Hepatocyte (in vitro differentiated cells): ENCODE measurements around the gene STAB2. TPM values are rescaled to one million over a fixed set of nuclear protein-coding genes. Genes with fewer than 3 reads are reported as not detected.

Experiments used
- DNase-seq: peaks from one replicate; pipeline ENCODE4 v3.0.0-alpha.2; 2016; ENCODE audit warnings: low spot score
- H2AFZ ChIP-seq: fragments of 200-600 bp; sonication (generic); 2 replicates; pipeline ENCODE4 v1.6.0; 2016; ENCODE audit warnings: antibody characterized with exemption, mild to moderate bottlenecking
- H3K27ac ChIP-seq: fragments of 200-600 bp; sonication (generic); 2 replicates; pipeline ENCODE4 v1.5.1; 2016; ENCODE audit warnings: mild to moderate bottlenecking
- H3K27me3 ChIP-seq: fragments of 200-600 bp; sonication (generic); 2 replicates; pipeline ENCODE4 v1.6.1; 2016
- H3K36me3 ChIP-seq: fragments of 200-600 bp; sonication (generic); replicated peaks from 2 replicates; pipeline ENCODE4 v1.5.1; 2016; ENCODE audit warnings: low read depth; ENCODE audit not compliant: insufficient read depth
- H3K4me1 ChIP-seq: fragments of 200-600 bp; sonication (generic); 2 replicates; pipeline ENCODE4 v1.5.1; 2016; ENCODE audit warnings: mild to moderate bottlenecking, moderate library complexity; ENCODE audit not compliant: insufficient read depth
- H3K4me2 ChIP-seq: fragments of 200-600 bp; sonication (generic); 2 replicates; pipeline ENCODE4 v1.6.0; 2016
- H3K4me3 ChIP-seq: fragments of 200-600 bp; sonication (generic); 2 replicates; pipeline ENCODE4 v1.5.1; 2016; ENCODE audit warnings: mild to moderate bottlenecking
- H3K79me2 ChIP-seq: fragments of 200-600 bp; sonication (generic); 2 replicates; pipeline ENCODE4 v1.6.0; 2017; ENCODE audit warnings: mild to moderate bottlenecking
- H3K9me2 ChIP-seq: fragments of 200-600 bp; sonication (generic); replicated peaks from 2 replicates; pipeline ENCODE4 v1.6.0; 2017; ENCODE audit warnings: mild to moderate bottlenecking; ENCODE audit not compliant: insufficient read depth
- H3K9me3 ChIP-seq: fragments of 200-600 bp; sonication (generic); 2 replicates; pipeline ENCODE4 v1.5.1; 2016; ENCODE audit warnings: low read depth, mild to moderate bottlenecking
- H4K20me1 ChIP-seq: fragments of 200-600 bp; sonication (generic); 2 replicates; pipeline ENCODE4 v1.6.0; 2016; ENCODE audit warnings: mild to moderate bottlenecking; ENCODE audit not compliant: insufficient read depth, poor library complexity, severe bottlenecking
- EZH2 ChIP-seq: fragments of 200-600 bp; sonication (generic); IDR thresholded peaks from 2 replicates; pipeline ENCODE4 v1.6.1; 2016; ENCODE audit warnings: antibody characterized with exemption, mild to moderate bottlenecking, borderline replicate concordance
- EZH2phosphoT487 ChIP-seq: fragments of 200-600 bp; sonication (generic); IDR thresholded peaks from one replicate; pipeline ENCODE4 v1.6.1; 2018; ENCODE audit warnings: antibody characterized with exemption, mild to moderate bottlenecking, low read depth, moderate library complexity; ENCODE audit not compliant: unreplicated experiment, severe bottlenecking
- WGBS: methylation state at CpG from one replicate; pipeline ENCODE4 v1.1.6; 2016; ENCODE audit warnings: low lambda C conversion rate; ENCODE audit errors: missing lambda C conversion rate; 5-methylcytosine and 5-hydroxymethylcytosine counted together
- polyA plus RNA-seq: library from polyadenylated mRNA; unstranded; fragments of >200 nt; fragmentation: Nextera tagmentation; extraction: Ambion mirVana; gene quantifications from 2 replicates; pipeline ENCODE4 v1.2.1, GENCODE V29; 2016
- total RNA-seq: library from RNA; depleted of rRNA; stranded (reverse); fragments of >200 nt; gene quantifications from 2 replicates; pipeline ENCODE4 v1.2.3, GENCODE V29; 2014
- TF ChIP-seq, protein P1 (sequence below): fragments of 200-600 bp; sonication (generic); IDR thresholded peaks from 2 replicates; pipeline ENCODE4 v1.5.1; 2016; ENCODE audit warnings: antibody characterized with exemption, mild to moderate bottlenecking; ENCODE audit not compliant: poor library complexity

STAB2 gene
- total and polyA plus RNA-seq, 2 experiments from 2014 or later: not detected

DNA sequence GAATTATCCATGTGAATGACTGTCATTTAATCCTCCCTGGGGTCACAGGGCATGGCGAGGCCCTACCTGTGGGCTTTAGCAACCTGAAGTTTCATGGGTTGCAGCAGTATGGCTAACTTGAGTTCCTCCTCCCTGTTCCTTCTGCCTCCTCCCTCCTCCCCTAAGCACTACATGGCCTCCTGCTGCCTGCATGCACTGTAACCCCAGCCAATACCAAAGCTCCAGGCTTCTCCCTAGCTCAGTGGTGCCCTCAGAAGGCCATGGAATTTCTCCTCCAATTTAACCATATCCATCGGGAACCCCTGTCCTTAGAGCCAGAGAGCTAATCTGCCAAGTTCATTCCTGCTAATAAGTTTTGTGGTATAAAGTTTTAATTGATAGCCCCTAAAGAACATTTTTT is 158.9 kb downstream of the STAB2 start:
- Histone ChIP-seq H4K20me1 (no peaks in the 10 kb centered on the region), H2AFZ (no peak overlapping the region), H3K36me3 (no peaks in the 10 kb centered on the region), H3K4me3 (no peak overlapping the region), H3K4me2 (no peak overlapping the region), H3K79me2 (no peaks in the 10 kb centered on the region), H3K4me1 (no peaks in the 10 kb centered on the region), H3K27ac (no peak overlapping the region), H3K9me2 (no peaks in the 10 kb centered on the region), H3K27me3 (no peaks in the 10 kb centered on the region), H3K9me3 (no peaks in the 10 kb centered on the region)
- DNase-seq: no peak
- TF ChIP-seq EZH2phosphoT487 (no peak), EZH2 (no peak)
- TF ChIP-seq, protein P1, sequence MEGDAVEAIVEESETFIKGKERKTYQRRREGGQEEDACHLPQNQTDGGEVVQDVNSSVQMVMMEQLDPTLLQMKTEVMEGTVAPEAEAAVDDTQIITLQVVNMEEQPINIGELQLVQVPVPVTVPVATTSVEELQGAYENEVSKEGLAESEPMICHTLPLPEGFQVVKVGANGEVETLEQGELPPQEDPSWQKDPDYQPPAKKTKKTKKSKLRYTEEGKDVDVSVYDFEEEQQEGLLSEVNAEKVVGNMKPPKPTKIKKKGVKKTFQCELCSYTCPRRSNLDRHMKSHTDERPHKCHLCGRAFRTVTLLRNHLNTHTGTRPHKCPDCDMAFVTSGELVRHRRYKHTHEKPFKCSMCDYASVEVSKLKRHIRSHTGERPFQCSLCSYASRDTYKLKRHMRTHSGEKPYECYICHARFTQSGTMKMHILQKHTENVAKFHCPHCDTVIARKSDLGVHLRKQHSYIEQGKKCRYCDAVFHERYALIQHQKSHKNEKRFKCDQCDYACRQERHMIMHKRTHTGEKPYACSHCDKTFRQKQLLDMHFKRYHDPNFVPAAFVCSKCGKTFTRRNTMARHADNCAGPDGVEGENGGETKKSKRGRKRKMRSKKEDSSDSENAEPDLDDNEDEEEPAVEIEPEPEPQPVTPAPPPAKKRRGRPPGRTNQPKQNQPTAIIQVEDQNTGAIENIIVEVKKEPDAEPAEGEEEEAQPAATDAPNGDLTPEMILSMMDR: no peak
- WGBS: 81% methylated on average over 2 of the region's 2 CpGs

DNA sequence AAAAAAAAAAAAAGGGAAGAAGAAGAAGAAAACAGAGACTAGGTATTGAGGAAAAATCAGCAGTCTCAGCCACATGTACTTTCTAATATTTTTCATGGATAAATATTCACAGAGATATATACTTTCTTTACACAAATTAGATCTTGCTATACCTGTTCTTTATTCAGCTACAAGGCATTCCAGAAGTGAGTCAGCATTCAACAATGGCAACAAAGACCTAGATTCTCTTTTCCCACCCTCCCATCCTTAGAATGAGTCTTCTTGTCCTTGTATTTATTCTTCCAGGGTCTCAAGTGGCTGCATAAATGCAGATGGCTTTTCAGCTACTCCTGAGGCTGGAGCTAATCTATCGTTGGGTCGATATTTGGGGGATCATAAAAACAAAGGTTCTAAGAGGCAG is 160.9 kb downstream of the STAB2 start:
- 92% methylated on average over 2 of the region's 2 CpGs for WGBS
- H3K36me3 ChIP-seq: no peaks in the 10 kb centered on the region
- H3K4me1 ChIP-seq: no peaks in the 10 kb centered on the region
- H3K79me2 ChIP-seq: no peaks in the 10 kb centered on the region
- no peak for DNase-seq
- H3K4me2 ChIP-seq: no peak overlapping the region
- no peaks in the 10 kb centered on the region for H3K27me3 ChIP-seq
- H2AFZ ChIP-seq: no peak overlapping the region
- no peaks in the 10 kb centered on the region for H4K20me1 ChIP-seq
- H3K9me2 ChIP-seq: no peaks in the 10 kb centered on the region
- no peaks in the 10 kb centered on the region for H3K9me3 ChIP-seq
- TF ChIP-seq, protein P1: no peak
- TF ChIP-seq EZH2phosphoT487: no peak
- no peak for TF ChIP-seq EZH2
- no peak overlapping the region for H3K27ac ChIP-seq
- no peak overlapping the region for H3K4me3 ChIP-seq

DNA sequence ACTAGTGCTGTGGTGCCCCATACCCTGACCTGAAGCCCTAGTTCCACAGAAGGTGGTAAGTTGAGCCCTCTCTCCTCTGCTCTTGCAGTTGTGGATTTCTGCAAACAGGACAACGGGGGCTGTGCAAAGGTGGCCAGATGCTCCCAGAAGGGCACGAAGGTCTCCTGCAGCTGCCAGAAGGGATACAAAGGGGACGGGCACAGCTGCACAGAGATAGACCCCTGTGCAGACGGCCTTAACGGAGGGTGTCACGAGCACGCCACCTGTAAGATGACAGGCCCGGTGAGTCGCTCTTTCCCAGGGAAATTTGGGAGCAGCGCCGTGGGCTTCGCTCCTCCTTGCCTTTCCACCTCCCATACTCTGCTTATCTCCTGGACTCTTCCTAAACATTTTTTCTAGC is 161.8 kb downstream of the STAB2 start:
- H4K20me1 ChIP-seq: no peaks in the 10 kb centered on the region
- WGBS: 90% methylated on average over 12 of the region's 12 CpGs
- no peak for DNase-seq
- no peak overlapping the region for H3K4me2 ChIP-seq
- H3K27me3 ChIP-seq: no peaks in the 10 kb centered on the region
- TF ChIP-seq EZH2phosphoT487 (no peak), EZH2 (no peak)
- TF ChIP-seq, protein P1: no peak
- no peaks in the 10 kb centered on the region for H3K79me2 ChIP-seq
- H3K36me3 ChIP-seq: no peaks in the 10 kb centered on the region
- no peak overlapping the region for H3K27ac ChIP-seq
- H3K9me2 ChIP-seq: no peaks in the 10 kb centered on the region
- H3K4me3 ChIP-seq: no peak overlapping the region
- no peak overlapping the region for H2AFZ ChIP-seq
- no peaks in the 10 kb centered on the region for H3K9me3 ChIP-seq
- H3K4me1 ChIP-seq: no peaks in the 10 kb centered on the region

DNA sequence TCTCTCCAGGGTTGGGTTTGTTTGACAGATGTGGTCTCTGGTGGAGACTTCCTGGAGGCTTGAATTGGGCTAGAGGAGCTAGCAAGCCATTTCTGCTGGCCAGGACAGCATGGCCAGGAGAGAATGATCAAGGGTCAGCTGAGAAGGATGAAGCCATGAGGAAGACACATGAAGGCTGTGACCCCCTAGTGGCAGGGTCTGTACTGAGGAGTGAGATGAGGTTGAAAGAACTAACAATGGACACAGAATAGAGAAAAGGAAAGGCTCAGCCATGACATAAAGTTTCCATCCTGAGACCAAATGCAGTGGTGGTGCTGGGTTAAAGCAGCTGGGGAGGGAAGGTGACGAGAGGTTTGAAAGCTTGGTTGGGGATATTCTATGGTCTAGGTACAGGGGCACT is 164.1 kb downstream of the STAB2 start:
- TF ChIP-seq, protein P1: no peak
- no peak for TF ChIP-seq EZH2phosphoT487
- TF ChIP-seq EZH2: no peak
- H3K36me3 ChIP-seq: no peaks in the 10 kb centered on the region
- H3K27ac ChIP-seq: no peak overlapping the region
- H3K4me1 ChIP-seq: no peaks in the 10 kb centered on the region
- WGBS: 85% methylated on average over 1 of the region's 1 CpG
- no peak overlapping the region for H3K4me3 ChIP-seq
- no peaks in the 10 kb centered on the region for H3K9me2 ChIP-seq
- H2AFZ ChIP-seq: no peak overlapping the region
- H4K20me1 ChIP-seq: no peaks in the 10 kb centered on the region
- H3K79me2 ChIP-seq: no peaks in the 10 kb centered on the region
- no peak overlapping the region for H3K4me2 ChIP-seq
- no peaks in the 10 kb centered on the region for H3K27me3 ChIP-seq
- DNase-seq: no peak
- no peaks in the 10 kb centered on the region for H3K9me3 ChIP-seq
